C4-2B (cell line): Measurements from ENCODE around the gene CCR8.
A peak's percentile ranks its signal among the peaks of the same experiment; 100 is the strongest.

Experiments
- H3K27ac ChIP-seq: fragments of 450-650 bp; 2 replicates; pipeline ENCODE4 v1.5.1; 2017
- CTCF ChIP-seq: fragments of 450-650 bp; conservative IDR thresholded peaks from 2 replicates; pipeline ENCODE4 v1.5.1; 2017; ENCODE audit warnings: mild to moderate bottlenecking
- ZFX ChIP-seq: fragments of 450-650 bp; IDR thresholded peaks from 2 replicates; pipeline ENCODE4 v1.6.1; 2017

The CCR8 gene

GRCh38 chr3:39286771-39287170 lies 42.7 kb upstream of the CCR8 start:
- no peak for TF ChIP-seq CTCF
- TF ChIP-seq ZFX = no peak
- H3K27ac ChIP-seq = no peak overlapping the region

- no peak overlapping the region for H3K27ac ChIP-seq
- TF ChIP-seq ZFX (no peak), CTCF (no peak)
Measured at GRCh38 chr3:39287216-39288164, 42.0 kb upstream of the CCR8 start.

GRCh38 chr3:39288300-39288808 lies 41.2 kb upstream of the CCR8 start:
- no peak overlapping the region for H3K27ac ChIP-seq
- TF ChIP-seq ZFX = no peak
- TF ChIP-seq CTCF = peak; percentile 89

GRCh38 chr3:39289107-39289506 lies 40.4 kb upstream of the CCR8 start:
- TF ChIP-seq CTCF = no peak
- no peak for TF ChIP-seq ZFX
- no peak overlapping the region for H3K27ac ChIP-seq

- no peak overlapping the region for H3K27ac ChIP-seq
Measured at GRCh38 chr3:39290255-39290654, 39.3 kb upstream of the CCR8 start.

GRCh38 chr3:39291903-39292329 lies 37.6 kb upstream of the CCR8 start:
- TF ChIP-seq ZFX (no peak), CTCF (peak; percentile 93)
- H3K27ac ChIP-seq = no peak overlapping the region

More at GRCh38 chr3:39290255-39290654, 39.3 kb upstream of the CCR8 start:
- no peak for TF ChIP-seq ZFX
- TF ChIP-seq CTCF = no peak

- H3K27ac ChIP-seq = no peak overlapping the region
- no peak for TF ChIP-seq CTCF
- TF ChIP-seq ZFX = no peak
Measured at GRCh38 chr3:39292961-39293360, 36.5 kb upstream of the CCR8 start.
